ENCODE results near the gene FBXL3.

GRCh38 chr13:77001540-77001939 lies 25.4 kb downstream of the FBXL3 start:
- TF ChIP-seq CTCF (conservative IDR thresholded peaks at IDR 0.05) (no peak), EZH2 (IDR thresholded peaks at IDR 0.05; ENCODE audit: low read depth) (no peak)
